ENCODE data around the gene ATP9B. TPM values are rescaled to one million over a fixed set of nuclear protein-coding genes. Genes with fewer than 3 reads are reported as not detected.

The ATP9B gene
- total and polyA plus RNA-seq, 7 donors: 6.5 to 66.5 (median 28.1) TPM

DNA sequence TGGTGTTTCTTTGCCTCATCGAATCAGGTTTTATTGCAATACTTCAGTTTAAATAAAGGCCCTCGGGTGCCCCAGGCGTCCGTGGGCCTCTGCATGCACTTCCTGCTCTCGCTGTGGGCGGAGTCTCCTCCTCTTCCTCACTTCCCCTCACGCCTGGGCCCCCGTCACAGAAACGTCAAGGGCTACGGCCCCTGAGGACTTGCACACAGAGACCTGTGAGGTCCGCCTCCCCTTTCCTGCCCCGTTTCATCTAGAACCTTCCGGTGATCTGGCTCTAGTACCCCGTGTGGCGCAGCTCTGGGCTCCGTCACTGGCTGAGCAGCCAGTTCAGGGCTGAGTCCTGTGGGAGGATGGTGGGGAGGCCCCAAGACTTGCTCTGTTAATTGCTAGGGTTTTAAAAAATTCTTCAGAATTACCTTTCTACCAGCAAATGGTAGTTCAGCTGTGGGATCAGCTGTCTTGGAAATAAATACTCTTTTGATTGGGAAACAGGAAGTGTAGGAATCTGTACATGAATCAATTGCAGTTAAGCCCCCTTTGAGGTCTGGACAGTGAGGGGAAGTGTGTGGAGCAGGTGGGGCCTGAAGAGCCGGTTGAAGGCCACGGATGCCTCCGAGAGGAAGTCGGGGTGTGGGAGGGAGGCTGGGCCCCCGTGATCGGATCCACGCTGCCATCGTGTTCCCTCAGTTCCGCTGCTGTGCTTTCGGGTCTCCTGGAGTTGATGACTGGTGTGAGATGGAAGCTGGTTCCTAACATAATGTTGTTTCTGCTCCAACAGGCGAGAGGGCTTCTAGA lies 336.8 kb downstream of the ATP9B start:
- 46 to 60% methylated on average over 27 of the region's 27 CpGs for WGBS, 2 donors
- Histone ChIP-seq H3K4me1 (peaks cover 0 to 48% (median 40%) of the 10 kb centered on the region in 4 donors), H3K9me3 (no peaks in the 10 kb centered on the region), H3K4me3 (no peak overlapping the region), H3K27ac (peak overlapping the region in 3 of 4 donors; percentile 39 to 64 (median 48)), H3K27me3 (no peaks in the 10 kb centered on the region), H3K36me3 (peaks cover 5 to 8% (median 6%) of the 10 kb centered on the region in 4 donors)
- no peak for DNase-seq
- TF ChIP-seq, protein P1, sequence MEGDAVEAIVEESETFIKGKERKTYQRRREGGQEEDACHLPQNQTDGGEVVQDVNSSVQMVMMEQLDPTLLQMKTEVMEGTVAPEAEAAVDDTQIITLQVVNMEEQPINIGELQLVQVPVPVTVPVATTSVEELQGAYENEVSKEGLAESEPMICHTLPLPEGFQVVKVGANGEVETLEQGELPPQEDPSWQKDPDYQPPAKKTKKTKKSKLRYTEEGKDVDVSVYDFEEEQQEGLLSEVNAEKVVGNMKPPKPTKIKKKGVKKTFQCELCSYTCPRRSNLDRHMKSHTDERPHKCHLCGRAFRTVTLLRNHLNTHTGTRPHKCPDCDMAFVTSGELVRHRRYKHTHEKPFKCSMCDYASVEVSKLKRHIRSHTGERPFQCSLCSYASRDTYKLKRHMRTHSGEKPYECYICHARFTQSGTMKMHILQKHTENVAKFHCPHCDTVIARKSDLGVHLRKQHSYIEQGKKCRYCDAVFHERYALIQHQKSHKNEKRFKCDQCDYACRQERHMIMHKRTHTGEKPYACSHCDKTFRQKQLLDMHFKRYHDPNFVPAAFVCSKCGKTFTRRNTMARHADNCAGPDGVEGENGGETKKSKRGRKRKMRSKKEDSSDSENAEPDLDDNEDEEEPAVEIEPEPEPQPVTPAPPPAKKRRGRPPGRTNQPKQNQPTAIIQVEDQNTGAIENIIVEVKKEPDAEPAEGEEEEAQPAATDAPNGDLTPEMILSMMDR (IDR thresholded peaks at IDR 0.05): no peak
- no peak for TF ChIP-seq EP300 (IDR thresholded peaks at IDR 0.05)
- TF ChIP-seq POLR2AphosphoS5 (IDR thresholded peaks at IDR 0.05): peak in 2 of 4 donors; percentile 10 to 47
- TF ChIP-seq POLR2A (IDR thresholded peaks at IDR 0.05): no peak
- intact Hi-C loops (cut with DNase I): no loop called here

DNA sequence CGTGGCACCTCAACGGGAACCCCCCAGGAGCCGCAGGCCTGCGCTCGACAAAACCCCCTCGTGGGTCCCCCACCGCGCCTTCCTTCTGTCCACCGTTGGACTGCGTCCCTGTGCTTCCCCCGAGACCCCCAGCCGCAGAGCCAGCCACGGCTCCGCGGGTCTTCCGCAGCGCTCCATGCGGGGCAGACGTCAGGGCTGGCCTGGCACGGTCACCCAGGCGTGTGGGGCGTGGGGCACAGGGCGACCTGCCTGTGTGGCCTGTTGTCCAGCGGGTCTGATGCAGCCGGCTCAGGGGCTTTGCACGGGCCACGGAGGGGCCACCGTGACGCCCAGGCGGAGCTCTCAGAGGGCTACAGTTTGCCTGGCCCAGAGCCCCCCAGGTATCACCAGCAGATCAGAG lies 337.5 kb downstream of the ATP9B start:
- H3K4me3 ChIP-seq: no peak overlapping the region
- peak overlapping the region in 2 of 4 donors; percentile 48 to 64 for H3K27ac ChIP-seq
- no peak for DNase-seq
- H3K4me1 ChIP-seq: peaks cover 0 to 40% (median 33%) of the 10 kb centered on the region in 4 donors
- WGBS, 2 donors: 96% methylated on average over 30 of the region's 30 CpGs
- H3K27me3 ChIP-seq: no peaks in the 10 kb centered on the region
- peaks cover 7 to 16% (median 12%) of the 10 kb centered on the region in 4 donors for H3K36me3 ChIP-seq
- TF ChIP-seq EP300 (IDR thresholded peaks at IDR 0.05) (no peak), POLR2A (IDR thresholded peaks at IDR 0.05) (no peak), POLR2AphosphoS5 (IDR thresholded peaks at IDR 0.05) (no peak)
- TF ChIP-seq, protein P1 (IDR thresholded peaks at IDR 0.05): no peak
- intact Hi-C loops (cut with DNase I): no loop called here
- no peaks in the 10 kb centered on the region for H3K9me3 ChIP-seq

DNA sequence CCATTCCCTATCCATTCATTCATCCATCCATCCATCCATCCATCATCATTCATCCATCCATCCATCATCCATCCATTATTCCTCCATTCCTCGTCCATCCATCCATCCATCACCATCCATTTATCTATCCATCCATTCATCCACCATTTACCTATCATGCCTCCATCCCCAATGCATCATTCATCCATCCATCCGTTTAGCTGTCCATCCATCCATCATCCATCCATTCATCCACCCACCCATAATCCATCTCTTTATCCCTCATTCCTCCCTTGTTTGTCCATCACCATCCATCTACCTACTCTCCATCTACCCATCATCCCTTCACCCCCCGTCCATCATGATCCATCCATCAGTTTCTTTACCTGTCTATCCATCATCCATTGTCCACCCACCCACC lies 340.1 kb downstream of the ATP9B start:
- WGBS, 2 donors: 94% methylated on average over 3 of the region's 3 CpGs
- intact Hi-C loops (cut with DNase I): no loop called here
- TF ChIP-seq EP300 (IDR thresholded peaks at IDR 0.05): no peak
- TF ChIP-seq POLR2AphosphoS5 (IDR thresholded peaks at IDR 0.05): no peak
- TF ChIP-seq POLR2A (IDR thresholded peaks at IDR 0.05): no peak
- TF ChIP-seq, protein P1 (IDR thresholded peaks at IDR 0.05): no peak
- H3K4me1 ChIP-seq: peaks cover 0 to 14% (median 10%) of the 10 kb centered on the region in 4 donors
- H3K27me3 ChIP-seq: no peaks in the 10 kb centered on the region
- peaks cover 7 to 35% (median 15%) of the 10 kb centered on the region in 4 donors for H3K36me3 ChIP-seq
- no peaks in the 10 kb centered on the region for H3K9me3 ChIP-seq
- H3K4me3 ChIP-seq: no peak overlapping the region
- no peak overlapping the region for H3K27ac ChIP-seq
- DNase-seq: no peak

DNA sequence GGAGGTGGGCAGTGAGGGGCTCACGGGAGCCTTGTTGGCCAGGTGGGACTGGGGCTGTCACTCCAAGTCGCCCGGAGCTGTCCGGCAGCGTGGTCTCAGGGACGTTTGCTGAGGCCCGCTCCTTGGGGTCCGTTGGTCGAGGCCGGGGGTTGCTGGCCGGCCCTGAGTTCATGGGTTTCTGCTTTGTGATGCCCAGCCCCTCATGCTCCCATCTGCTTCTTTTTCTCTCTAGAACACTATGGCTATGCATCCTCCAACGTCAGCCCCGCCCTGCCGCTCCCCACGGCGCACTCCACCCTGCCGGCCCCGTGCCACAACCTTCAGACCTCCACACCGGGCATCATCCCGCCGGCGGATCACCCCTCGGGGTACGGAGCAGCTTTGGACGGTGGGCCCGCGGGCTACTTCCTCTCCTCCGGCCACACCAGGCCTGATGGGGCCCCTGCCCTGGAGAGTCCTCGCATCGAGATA lies 341.0 kb downstream of the ATP9B start:
- 95% methylated on average over 30 of the region's 30 CpGs for WGBS, 2 donors
- Histone ChIP-seq H3K27ac (no peak overlapping the region), H3K27me3 (no peaks in the 10 kb centered on the region), H3K4me1 (peaks cover 0 to 7% (median 2%) of the 10 kb centered on the region in 4 donors), H3K4me3 (no peak overlapping the region), H3K36me3 (peaks cover 7 to 35% (median 15%) of the 10 kb centered on the region in 4 donors), H3K9me3 (no peaks in the 10 kb centered on the region)
- DNase-seq: no peak
- TF ChIP-seq POLR2AphosphoS5 (IDR thresholded peaks at IDR 0.05): no peak
- TF ChIP-seq EP300 (IDR thresholded peaks at IDR 0.05): no peak
- intact Hi-C loops (cut with DNase I): no loop called here

Data from sigmoid colon (tissue), 7 donors.